Liver (tissue), 9 donors: ENCODE results near the gene PLIN4. TPM values are rescaled to one million over a fixed set of nuclear protein-coding genes. Genes with fewer than 3 reads are reported as not detected.
A peak's percentile ranks its signal among the peaks of the same experiment; 100 is the strongest.

Experiments used
- DNase-seq: peaks from one replicate; pipeline ENCODE4 v3.0.0-alpha.2; 2017; ENCODE audit warnings: low spot score
- H3K27ac ChIP-seq, 2 donors: one replicate each; pipeline ENCODE4 v1.7.0; 2013; ENCODE audit warnings: inconsistent platforms in 2 of 2, low read length in 2 of 2, control low read depth in 1 of 2, low read depth in 1 of 2, mild to moderate bottlenecking in 1 of 2
- H3K27me3 ChIP-seq, 4 donors: one replicate each; pipeline versions ENCODE4 v1.6.1 to v1.7.0; 2013; ENCODE audit warnings: low read length in 3 of 4, inconsistent platforms in 1 of 4, mild to moderate bottlenecking in 1 of 4, moderate library complexity in 1 of 4; ENCODE audit not compliant: control insufficient read depth in 4 of 4, insufficient read depth in 4 of 4
- H3K36me3 ChIP-seq, 4 donors: one replicate each; pipeline versions ENCODE4 v1.6.1 to v1.7.0; 2013; ENCODE audit warnings: low read length in 3 of 4, mild to moderate bottlenecking in 3 of 4, low read depth in 1 of 4, moderate library complexity in 1 of 4; ENCODE audit not compliant: control insufficient read depth in 4 of 4, insufficient read depth in 3 of 4
- H3K4me1 ChIP-seq, 4 donors: one replicate each; pipeline versions ENCODE4 v1.6.1 to v1.7.0; 2013; ENCODE audit warnings: low read length in 3 of 4, mild to moderate bottlenecking in 3 of 4, moderate library complexity in 1 of 4; ENCODE audit not compliant: control insufficient read depth in 4 of 4, insufficient read depth in 4 of 4
- H3K4me3 ChIP-seq, 3 donors: one replicate each; pipeline versions ENCODE4 v1.6.1 to v1.7.0; 2013; ENCODE audit warnings: low read length in 3 of 3, control low read depth in 1 of 3, low read depth in 1 of 3, mild to moderate bottlenecking in 1 of 3
- H3K9ac ChIP-seq, 2 donors: one replicate each; pipeline ENCODE4 v1.7.0; 2013; ENCODE audit warnings: low read length in 2 of 2, mild to moderate bottlenecking in 2 of 2, moderate library complexity in 2 of 2, control low read depth in 1 of 2, low read depth in 1 of 2
- H3K9me3 ChIP-seq, 4 donors: one replicate each; pipeline versions ENCODE4 v1.6.1 to v1.7.0; 2013; ENCODE audit warnings: low read length in 3 of 4; ENCODE audit not compliant: control insufficient read depth in 4 of 4
- ATF3 ChIP-seq: IDR thresholded peaks from 2 replicates; pipeline ENCODE4 v1.6.1; 2016; ENCODE audit warnings: antibody characterized with exemption
- CTCF ChIP-seq: fragments of 150-350 bp; IDR thresholded peaks from 2 replicates; pipeline ENCODE4 v1.5.1; 2017; ENCODE audit warnings: improper control_type of control experiment, low read depth, low read length; ENCODE audit not compliant: missing input control
- EGR1 ChIP-seq, 2 donors: IDR thresholded peaks; 2 replicates each; pipeline ENCODE4 v1.6.1; 2016 to 2018; ENCODE audit warnings: antibody characterized with exemption in 2 of 2, low read depth in 2 of 2
- FOXA1 ChIP-seq: IDR thresholded peaks from 2 replicates; pipeline ENCODE4 v1.6.1; 2016; ENCODE audit warnings: antibody characterized with exemption
- FOXA2 ChIP-seq: IDR thresholded peaks from 2 replicates; pipeline ENCODE4 v1.6.1; 2016; ENCODE audit warnings: antibody characterized with exemption
- GABPA ChIP-seq, 2 donors: IDR thresholded peaks in 1 of 2; conservative IDR thresholded peaks in 1 of 2; 2 replicates each; pipeline ENCODE4 v1.6.1; 2016; ENCODE audit warnings: antibody characterized with exemption in 2 of 2, mild to moderate bottlenecking in 1 of 2, moderate library complexity in 1 of 2
- HNF4A ChIP-seq, 2 donors: conservative IDR thresholded peaks; 2 replicates each; pipeline ENCODE4 v1.6.1; 2016; ENCODE audit warnings: antibody characterized with exemption in 2 of 2, mild to moderate bottlenecking in 2 of 2
- HNF4G ChIP-seq: IDR thresholded peaks from 2 replicates; pipeline ENCODE4 v1.6.1; 2016; ENCODE audit warnings: antibody characterized with exemption
- JUND ChIP-seq, 2 donors: IDR thresholded peaks; 2 replicates each; pipeline ENCODE4 v1.6.1; 2016; ENCODE audit warnings: antibody characterized with exemption in 2 of 2
- MAX ChIP-seq: IDR thresholded peaks from 2 replicates; pipeline ENCODE4 v1.6.1; 2016; ENCODE audit warnings: antibody characterized with exemption
- NR2F2 ChIP-seq: IDR thresholded peaks from 2 replicates; pipeline ENCODE4 v1.6.1; 2016; ENCODE audit warnings: antibody characterized with exemption
- RAD21 ChIP-seq, 2 donors: IDR thresholded peaks; 2 replicates each; pipeline ENCODE4 v1.6.1; 2016; ENCODE audit warnings: antibody characterized with exemption in 2 of 2, mild to moderate bottlenecking in 2 of 2
- REST ChIP-seq: IDR thresholded peaks from 2 replicates; pipeline ENCODE4 v1.6.1; 2016; ENCODE audit warnings: antibody characterized with exemption, mild to moderate bottlenecking
- RXRA ChIP-seq, 2 donors: IDR thresholded peaks; 2 replicates each; pipeline ENCODE4 v1.6.1; 2017 to 2018; ENCODE audit warnings: antibody characterized with exemption in 2 of 2, mild to moderate bottlenecking in 1 of 2
- SP1 ChIP-seq: IDR thresholded peaks from 2 replicates; pipeline ENCODE4 v1.6.1; 2018; ENCODE audit warnings: antibody characterized with exemption, mild to moderate bottlenecking
- TAF1 ChIP-seq: conservative IDR thresholded peaks from 2 replicates; pipeline ENCODE4 v1.6.1; 2016; ENCODE audit warnings: antibody characterized with exemption, mild to moderate bottlenecking
- YY1 ChIP-seq: IDR thresholded peaks from 2 replicates; pipeline ENCODE4 v1.6.1; 2016; ENCODE audit warnings: antibody characterized with exemption, mild to moderate bottlenecking
- ZBTB33 ChIP-seq: IDR thresholded peaks from 2 replicates; pipeline ENCODE4 v1.6.1; 2016; ENCODE audit warnings: antibody characterized with exemption
- WGBS: extraction: QIAGEN DNeasy Blood & Tissue Kit; methylation state at CpG from one replicate; pipeline ENCODE4 v1.1.7; 2013; 5-methylcytosine and 5-hydroxymethylcytosine counted together
- polyA plus RNA-seq, 2 donors: library from polyadenylated mRNA; stranded (reverse) in 1 of 2; unstranded in 1 of 2; fragments of 200-250 nt in 1 of 2; fragments of >200 nt in 1 of 2; fragmentation: Nextera tagmentation in 1 of 2; extraction: Ambion mirVana in 1 of 2; gene quantifications; one replicate each; pipeline versions ENCODE4 v1.2.1 to v1.2.3, GENCODE V29; 2013 to 2015
- total RNA-seq, 2 donors: library from RNA; depleted of rRNA; stranded (reverse); fragments of >200 nt; gene quantifications; one replicate each; pipeline ENCODE4 v1.2.3, GENCODE V29; 2014
- donor health status: healthy.
- donor health status: healthy.
- donor health status: healthy.
- donor health status: healthy.
- donor health status: healthy.

Gene PLIN4
- total and polyA plus RNA-seq, 4 donors, result 3.1 to 49.1 (median 9.5) TPM

GRCh38 chr19:4464815-4465581, 53.3 kb downstream of the PLIN4 start (continued):
- TF ChIP-seq CTCF (no peak), HNF4G (no peak)

GRCh38 chr19:4457654-4458395, 60.5 kb downstream of the PLIN4 start, which contains the start of gene UBXN6:
Gene UBXN6 (minus strand): TSS chr19:4457794. CDS start chr19:4457697, 97 bp downstream.
- Histone ChIP-seq H3K4me3 (peak within 1 kb of the TSS; percentile 83 to 90 (median 84)), H3K9me3 (no peaks in the 10 kb centered on the region), H3K27ac (peak within 1 kb of the TSS; percentile 54 to 80), H3K9ac (peak within 1 kb of the TSS; percentile 56 to 71), H3K36me3 (peaks cover 0 to 12% (median 8%) of the 10 kb centered on the region in 4 donors), H3K4me1 (peaks cover 10 to 24% (median 17%) of the 10 kb centered on the region in 4 donors), H3K27me3 (no peaks in the 10 kb centered on the region)
- TF ChIP-seq SP1 (peak; percentile 49), GABPA (IDR thresholded peaks at IDR 0.05 in 1 of 2, conservative IDR thresholded peaks at IDR 0.05 in 1 of 2) (peak; percentile 78 to 90), HNF4A (conservative IDR thresholded peaks at IDR 0.05) (no peak), TAF1 (no peak), REST (no peak), EGR1 (IDR thresholded peaks at IDR 0.05; ENCODE audit: low read depth in 2 of 2) (no peak), NR2F2 (no peak), JUND (IDR thresholded peaks at IDR 0.05) (no peak), MAX (peak; percentile 24), YY1 (peak; percentile 28), FOXA2 (no peak), FOXA1 (no peak), CTCF (no peak), ATF3 (no peak), RXRA (IDR thresholded peaks at IDR 0.05) (peak in 1 of 2 donors; percentile 14), ZBTB33 (no peak), RAD21 (IDR thresholded peaks at IDR 0.05) (peak in 1 of 2 donors; percentile 22)
- peak; percentile 98 for DNase-seq
- 12% methylated on average over 52 of the region's 52 CpGs for WGBS
